Stimulated activated memory B cell treated with anti-CD40 and anti-IgM and Interleukin-4, amounts not matched to agents 10 μg/mL and 1 μg/mL and 100 μg/mL, for 72 hours (primary cell): ENCODE data around the gene HJURP.

Experiments used
- ATAC-seq: fragments of 150-1000 bp; cut with Tn5 transposase; 2 replicates; pipeline ENCODE4 v1.10.0; 2021
- H3K27ac Mint-ChIP-seq: one replicate; pipeline ENCODE4 v1.8.0; 2022; ENCODE audit warnings: mild to moderate bottlenecking, mixed read lengths
- H3K27me3 Mint-ChIP-seq: one replicate; pipeline ENCODE4 v1.8.0; 2022; ENCODE audit warnings: mixed read lengths
- H3K36me3 Mint-ChIP-seq: one replicate; pipeline ENCODE4 v1.8.0; 2022; ENCODE audit warnings: mixed read lengths
- H3K4me1 Mint-ChIP-seq: one replicate; pipeline ENCODE4 v1.8.0; 2022; ENCODE audit warnings: mixed read lengths
- H3K4me3 Mint-ChIP-seq: one replicate; pipeline ENCODE4 v1.8.0; 2022; ENCODE audit warnings: mild to moderate bottlenecking, moderate library complexity, mixed read lengths
- H3K9me3 Mint-ChIP-seq: one replicate; pipeline ENCODE4 v1.8.0; 2022; ENCODE audit warnings: mixed read lengths

The HJURP gene

DNA sequence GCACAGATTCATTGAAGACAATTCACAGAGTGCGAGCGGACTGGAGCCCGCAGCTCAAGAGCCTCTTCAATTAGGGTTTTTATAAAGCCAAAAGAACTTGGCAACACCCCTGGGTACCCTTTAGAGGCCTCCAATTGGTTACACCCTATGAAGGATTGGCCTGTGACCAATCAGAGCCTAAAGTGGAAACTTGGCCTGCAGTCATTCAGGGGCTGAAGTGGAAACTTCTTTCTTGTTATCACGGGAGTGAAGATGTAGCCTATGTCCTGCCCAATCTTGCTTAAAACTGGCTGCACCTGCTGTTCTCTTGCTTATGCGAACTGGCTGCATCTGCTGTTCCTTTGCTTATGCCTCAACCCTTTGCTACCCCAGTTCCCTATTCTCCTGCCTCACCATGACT is 1.8 kb upstream of the HJURP start:
- Mint-ChIP-seq H3K4me1 (peaks cover 10% of the 10 kb centered on the region), H3K4me3 (no peak overlapping the region), H3K9me3 (no peaks in the 10 kb centered on the region), H3K27ac (no peak overlapping the region), H3K36me3 (peaks cover 4% of the 10 kb centered on the region), H3K27me3 (peaks cover 18% of the 10 kb centered on the region)
- no peak for ATAC-seq

DNA sequence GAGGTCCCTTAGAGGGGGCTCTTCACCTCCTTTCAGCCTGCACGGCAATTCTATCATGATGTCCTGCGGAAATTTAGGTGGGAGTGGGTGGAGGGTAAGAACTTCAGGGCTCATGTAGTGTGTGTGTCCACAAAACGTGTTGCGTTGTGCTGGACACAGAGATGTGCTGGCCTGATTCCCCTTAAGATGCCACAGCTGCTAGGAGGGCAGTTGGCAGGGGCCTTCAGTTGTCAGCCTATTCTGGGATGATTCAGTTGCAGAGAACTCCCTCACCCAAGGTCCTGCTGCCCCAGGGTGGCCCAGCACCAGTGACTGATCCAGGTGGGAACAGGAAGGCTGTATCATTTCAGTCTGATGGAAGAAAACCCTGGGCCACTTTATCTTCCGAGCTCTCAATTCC is 1.0 kb upstream of the HJURP start:
- ATAC-seq: no peak
- Mint-ChIP-seq H3K4me3 (peak overlapping the region; percentile 87), H3K36me3 (peaks cover 4% of the 10 kb centered on the region), H3K9me3 (no peaks in the 10 kb centered on the region), H3K4me1 (peaks cover 10% of the 10 kb centered on the region), H3K27ac (no peak overlapping the region), H3K27me3 (peaks cover 18% of the 10 kb centered on the region)

DNA sequence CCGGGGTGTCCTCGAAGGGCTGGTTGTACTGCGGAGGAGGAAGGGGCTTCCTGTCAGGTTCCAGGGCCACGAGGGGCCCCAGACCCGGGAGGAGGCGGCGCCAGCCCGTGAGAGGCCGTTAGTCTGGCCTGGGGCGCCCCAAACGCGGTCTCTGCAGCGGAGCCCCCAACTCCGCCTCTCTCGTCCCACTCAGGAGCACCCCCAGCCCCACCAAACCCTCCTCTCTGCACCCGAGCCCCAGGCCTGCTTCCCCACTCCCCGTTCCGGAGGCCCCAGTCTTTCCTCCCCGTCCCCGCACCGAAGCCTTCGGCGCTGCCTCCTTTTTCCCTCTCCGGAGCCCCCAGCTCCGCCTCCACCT is 473 bp downstream of the HJURP start:
- peaks cover 20% of the 10 kb centered on the region for H3K27me3 Mint-ChIP-seq
- no peak for ATAC-seq
- H3K4me1 Mint-ChIP-seq: peaks cover 10% of the 10 kb centered on the region
- peaks cover 4% of the 10 kb centered on the region for H3K36me3 Mint-ChIP-seq
- H3K27ac Mint-ChIP-seq: peak overlapping the region; percentile 65
- no peaks in the 10 kb centered on the region for H3K9me3 Mint-ChIP-seq
- H3K4me3 Mint-ChIP-seq: peak overlapping the region; percentile 87

- ATAC-seq: no peak
- Mint-ChIP-seq H3K27me3 (peaks cover 25% of the 10 kb centered on the region), H3K36me3 (peaks cover 4% of the 10 kb centered on the region), H3K4me1 (peaks cover 10% of the 10 kb centered on the region), H3K27ac (no peak overlapping the region), H3K4me3 (peak overlapping the region; percentile 87), H3K9me3 (no peaks in the 10 kb centered on the region)
These were observed 982 bp downstream of the HJURP start for GRCh38 chr2:233853353-233853752.

- no peaks in the 10 kb centered on the region for H3K9me3 Mint-ChIP-seq
- peaks cover 4% of the 10 kb centered on the region for H3K36me3 Mint-ChIP-seq
- peaks cover 10% of the 10 kb centered on the region for H3K4me1 Mint-ChIP-seq
- peaks cover 31% of the 10 kb centered on the region for H3K27me3 Mint-ChIP-seq
- H3K27ac Mint-ChIP-seq: no peak overlapping the region
- no peak for ATAC-seq
- H3K4me3 Mint-ChIP-seq: no peak overlapping the region
These were observed 2.3 kb downstream of the HJURP start for GRCh38 chr2:233852056-233852455.

DNA sequence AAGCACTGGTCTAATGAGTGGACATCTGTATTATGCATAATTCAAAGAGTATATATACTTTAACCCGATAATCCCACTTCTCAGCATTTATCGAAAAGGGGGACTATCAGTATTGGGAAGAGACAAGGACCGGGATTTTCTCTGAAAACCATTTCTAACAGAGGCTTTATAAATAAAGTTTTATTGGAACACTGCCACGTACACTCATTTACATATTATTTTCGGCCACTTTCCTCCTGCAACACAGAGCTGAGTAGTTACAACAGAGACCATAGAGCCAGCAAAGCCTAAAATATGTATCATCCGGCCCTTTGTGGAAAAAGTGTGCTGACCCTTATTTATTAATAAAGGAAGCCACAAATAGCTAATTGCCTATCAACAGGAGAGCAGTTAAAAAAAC is 3.2 kb downstream of the HJURP start:
- Mint-ChIP-seq H3K36me3 (peaks cover 4% of the 10 kb centered on the region), H3K4me1 (peaks cover 10% of the 10 kb centered on the region), H3K27ac (no peak overlapping the region), H3K27me3 (peaks cover 31% of the 10 kb centered on the region), H3K4me3 (no peak overlapping the region), H3K9me3 (no peaks in the 10 kb centered on the region)
- no peak for ATAC-seq

- Mint-ChIP-seq H3K4me1 (peaks cover 10% of the 10 kb centered on the region), H3K27me3 (peaks cover 31% of the 10 kb centered on the region), H3K36me3 (peaks cover 4% of the 10 kb centered on the region), H3K4me3 (no peak overlapping the region), H3K27ac (no peak overlapping the region), H3K9me3 (no peaks in the 10 kb centered on the region)
- no peak for ATAC-seq
These were observed 3.6 kb downstream of the HJURP start for GRCh38 chr2:233850745-233851144.

DNA sequence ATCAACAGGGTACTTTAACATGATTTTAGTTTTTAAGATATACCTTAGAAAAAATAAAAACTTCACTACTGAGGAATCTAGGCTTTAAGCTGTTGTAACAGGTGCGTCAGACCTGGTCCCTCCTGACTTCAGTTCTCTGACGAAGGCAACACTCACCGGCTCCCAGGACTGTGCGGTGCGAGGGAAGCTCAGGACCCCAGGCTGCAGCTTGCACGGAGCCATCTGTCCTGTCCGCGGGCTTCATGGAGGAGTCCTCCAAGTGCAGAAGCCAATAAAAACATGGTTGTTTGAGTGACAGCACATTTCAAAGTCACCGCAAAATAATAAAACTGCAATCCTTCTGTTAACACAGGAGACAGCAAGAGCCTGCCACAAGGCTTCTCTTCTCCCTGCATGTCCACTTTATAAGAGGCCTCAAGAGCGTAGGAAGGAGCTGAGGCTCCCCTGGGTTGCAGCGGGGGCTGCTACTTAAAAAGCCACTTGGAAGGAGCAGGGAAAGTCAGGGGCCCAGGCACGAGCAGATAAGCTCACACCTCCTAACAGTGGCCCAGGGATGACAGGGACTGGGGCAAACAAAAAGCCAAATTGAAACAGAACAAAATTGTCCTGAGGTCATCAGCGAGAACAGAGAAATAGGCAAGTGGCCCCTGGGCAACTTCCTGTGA is 4.6 kb downstream of the HJURP start:
- Mint-ChIP-seq H3K36me3 (peaks cover 4% of the 10 kb centered on the region), H3K4me3 (no peak overlapping the region), H3K27ac (no peak overlapping the region), H3K4me1 (peaks cover 8% of the 10 kb centered on the region), H3K9me3 (no peaks in the 10 kb centered on the region), H3K27me3 (peaks cover 31% of the 10 kb centered on the region)
- no peak for ATAC-seq

GRCh38 chr2:233848276-233848675 is 6.1 kb downstream of the HJURP start:
- H3K27ac Mint-ChIP-seq: peak overlapping the region; percentile 8
- H3K4me3 Mint-ChIP-seq: no peak overlapping the region
- H3K4me1 Mint-ChIP-seq: no peaks in the 10 kb centered on the region
- no peak for ATAC-seq
- no peaks in the 10 kb centered on the region for H3K36me3 Mint-ChIP-seq
- H3K27me3 Mint-ChIP-seq: peaks cover 22% of the 10 kb centered on the region
- no peaks in the 10 kb centered on the region for H3K9me3 Mint-ChIP-seq

DNA sequence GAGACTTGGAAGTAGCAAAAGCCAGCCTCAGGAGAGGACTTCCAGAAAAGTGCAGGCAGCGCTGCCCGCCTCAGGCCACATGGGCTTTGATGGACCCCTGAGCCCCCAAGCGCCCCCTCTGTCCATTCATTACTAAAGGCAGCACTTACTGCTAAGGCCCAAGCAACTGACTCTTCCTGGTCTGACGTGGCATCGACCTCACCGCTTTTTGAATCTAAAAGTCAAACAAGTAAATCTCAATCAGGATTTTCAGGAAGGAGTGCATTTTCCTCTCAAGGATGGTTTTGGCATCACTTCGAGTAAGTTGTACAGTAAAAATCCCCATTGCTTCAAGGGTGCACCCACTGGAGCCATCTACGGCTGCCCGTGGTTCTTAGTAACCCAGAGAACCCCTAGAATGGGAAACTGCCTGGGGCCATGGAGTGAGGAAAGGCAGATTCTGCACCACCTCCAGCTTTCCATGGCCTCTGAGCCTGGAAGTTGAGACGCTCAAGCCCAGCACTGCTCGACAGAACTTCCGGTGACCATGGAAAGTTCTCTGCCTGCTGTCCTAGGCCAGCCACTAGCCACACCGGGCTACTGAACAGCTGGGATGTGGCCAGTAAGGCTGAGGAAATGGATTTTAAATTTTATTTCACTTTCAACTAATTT is 7.0 kb downstream of the HJURP start:
- H3K4me3 Mint-ChIP-seq: no peak overlapping the region
- peaks cover 17% of the 10 kb centered on the region for H3K27me3 Mint-ChIP-seq
- peak overlapping the region; percentile 8 for H3K27ac Mint-ChIP-seq
- no peaks in the 10 kb centered on the region for H3K9me3 Mint-ChIP-seq
- H3K4me1 Mint-ChIP-seq: no peaks in the 10 kb centered on the region
- no peak for ATAC-seq
- H3K36me3 Mint-ChIP-seq: no peaks in the 10 kb centered on the region

DNA sequence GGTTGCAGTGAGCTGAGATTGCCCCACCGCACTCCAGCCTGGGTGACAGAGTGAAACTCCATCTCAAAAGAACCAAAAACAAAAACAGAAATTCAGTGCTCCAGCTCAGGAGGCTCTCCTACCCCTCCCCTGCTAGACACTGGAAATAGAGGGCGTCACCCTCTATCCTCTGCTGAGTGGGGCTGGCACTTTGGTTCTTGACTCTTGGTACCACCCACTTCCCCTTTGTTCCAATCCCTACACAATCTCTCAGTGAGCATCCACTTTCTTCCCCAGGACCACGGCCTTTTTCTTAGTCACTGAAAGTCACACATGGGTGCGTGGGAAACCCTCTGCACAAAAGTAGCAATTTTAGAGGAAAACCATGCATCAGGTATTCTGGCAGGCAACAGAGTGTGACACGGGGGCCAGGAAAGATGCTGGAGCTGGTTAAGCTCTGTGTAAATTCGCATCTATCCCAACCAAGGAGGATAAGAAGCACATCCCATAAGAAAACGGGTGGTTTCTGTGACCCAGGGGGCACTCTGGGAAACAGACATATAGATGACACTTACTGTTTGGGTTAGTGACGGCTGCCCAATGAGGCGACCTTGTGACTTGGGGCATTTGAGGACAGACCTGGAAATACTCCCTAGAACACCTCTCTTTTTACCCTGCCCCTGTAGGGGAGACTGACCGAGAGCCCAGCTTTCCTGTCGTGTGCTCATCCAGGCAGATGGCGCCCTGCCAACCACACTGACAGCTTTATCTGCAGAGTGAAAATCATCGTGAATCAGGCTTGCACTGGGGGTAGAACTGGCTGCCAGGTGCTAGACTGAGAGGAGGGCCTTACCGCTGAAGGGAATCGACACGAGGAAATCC is 7.7 kb downstream of the HJURP start:
- no peaks in the 10 kb centered on the region for H3K4me1 Mint-ChIP-seq
- H3K4me3 Mint-ChIP-seq: no peak overlapping the region
- H3K27me3 Mint-ChIP-seq: peaks cover 13% of the 10 kb centered on the region
- no peaks in the 10 kb centered on the region for H3K36me3 Mint-ChIP-seq
- no peaks in the 10 kb centered on the region for H3K9me3 Mint-ChIP-seq
- ATAC-seq: no peak
- peak overlapping the region; percentile 57 for H3K27ac Mint-ChIP-seq

GRCh38 chr2:233845301-233846060 is 8.9 kb downstream of the HJURP start:
- peaks cover 13% of the 10 kb centered on the region for H3K27me3 Mint-ChIP-seq
- peak overlapping the region; percentile 57 for H3K27ac Mint-ChIP-seq
- no peaks in the 10 kb centered on the region for H3K36me3 Mint-ChIP-seq
- peak; percentile 62 for ATAC-seq
- H3K9me3 Mint-ChIP-seq: no peaks in the 10 kb centered on the region
- no peak overlapping the region for H3K4me3 Mint-ChIP-seq
- no peaks in the 10 kb centered on the region for H3K4me1 Mint-ChIP-seq

DNA sequence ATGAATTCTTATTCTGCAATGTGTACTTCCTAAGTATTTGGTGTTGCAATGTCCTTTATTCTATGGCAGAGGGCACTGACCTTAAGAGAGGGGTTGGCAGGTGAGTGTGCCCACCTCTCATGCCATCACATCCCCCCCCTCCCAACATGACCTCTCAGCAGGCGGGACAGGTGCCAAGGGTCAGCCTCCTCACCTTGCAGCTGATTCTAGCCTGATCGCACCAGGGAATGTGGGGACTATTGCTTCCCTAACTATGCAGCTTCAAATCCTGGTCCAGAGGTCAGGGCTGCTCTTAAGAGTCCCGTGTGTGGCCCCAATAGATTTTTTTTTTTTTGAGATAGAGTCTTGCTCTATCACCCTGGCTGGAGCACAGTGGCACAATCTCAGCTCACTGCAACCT is 9.5 kb downstream of the HJURP start:
- Mint-ChIP-seq H3K9me3 (no peaks in the 10 kb centered on the region), H3K27me3 (peaks cover 13% of the 10 kb centered on the region), H3K27ac (peak overlapping the region; percentile 57), H3K4me3 (no peak overlapping the region), H3K4me1 (no peaks in the 10 kb centered on the region), H3K36me3 (no peaks in the 10 kb centered on the region)
- ATAC-seq: no peak

DNA sequence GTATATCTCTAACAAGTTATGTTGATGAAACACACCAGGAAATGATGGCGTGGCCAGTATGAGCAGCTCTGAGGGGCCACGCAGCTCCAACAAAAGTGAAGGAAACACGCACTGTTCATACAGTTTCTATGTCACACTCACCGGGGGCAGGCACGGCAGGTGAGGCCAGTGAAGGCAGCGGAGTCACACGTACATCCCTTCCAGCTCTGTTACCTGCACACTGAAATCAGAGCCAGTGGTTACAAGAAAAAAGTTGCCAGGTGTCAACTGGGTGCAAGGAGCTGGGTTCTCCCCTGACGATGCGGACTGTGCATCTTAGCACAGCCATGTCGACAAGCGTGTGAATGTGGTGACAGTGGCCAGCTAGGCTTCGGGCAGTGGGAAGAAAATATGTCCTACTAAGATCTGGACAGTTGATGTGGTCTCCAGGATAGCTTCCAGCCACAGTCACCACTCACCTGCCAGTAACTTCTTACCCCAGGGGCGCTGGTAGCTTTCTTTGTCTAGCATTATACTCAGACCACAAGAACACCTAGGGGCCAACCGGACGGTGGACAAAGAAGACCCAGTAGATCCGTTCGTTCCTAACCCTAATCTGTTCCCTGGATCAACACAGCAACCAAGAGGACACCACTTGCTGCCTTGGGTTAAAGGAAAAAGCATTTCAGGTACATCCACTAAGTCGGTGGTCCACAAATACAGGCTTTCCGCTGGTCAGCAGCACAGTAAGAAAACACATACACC is 10.1 kb downstream of the HJURP start:
- Mint-ChIP-seq H3K9me3 (no peaks in the 10 kb centered on the region), H3K4me3 (no peak overlapping the region), H3K4me1 (no peaks in the 10 kb centered on the region), H3K36me3 (no peaks in the 10 kb centered on the region), H3K27me3 (peaks cover 13% of the 10 kb centered on the region), H3K27ac (no peak overlapping the region)
- ATAC-seq: no peak
